DMS79 (cell line): Measurements from ENCODE around the gene PCDHGA9.
"Not testable (repeated sequence)": the region's sequence is repeated elsewhere in the genome, so short reads cannot be mapped to it uniquely, and the experiment has no call there.

Experiments
- DNase-seq: peaks from one replicate; lab custom pipeline; 2025; lab: John Stamatoyannopoulos, UW

The PCDHGA9 gene

GRCh38 chr5:141384471-141385267 lies 17.9 kb upstream of the PCDHGA9 start:
- no peak for DNase-seq

GRCh38 chr5:141387557-141388311 lies 14.8 kb upstream of the PCDHGA9 start, which contains the start of gene PCDHGB4:
Gene PCDHGB4 (plus strand): TSS chr5:141387698. CDS start chr5:141387885, 187 bp downstream.
- not testable (repeated sequence) for DNase-seq

GRCh38 chr5:141388661-141389060 lies 13.9 kb upstream of the PCDHGA9 start:
- no peak for DNase-seq

- no peak for DNase-seq
Observed at GRCh38 chr5:141389153-141390042, 13.2 kb upstream of the PCDHGA9 start.

GRCh38 chr5:141392429-141393198 lies 10.0 kb upstream of the PCDHGA9 start, which contains the start of gene PCDHGA8:
Gene PCDHGA8 (plus strand): TSS chr5:141392633. CDS start chr5:141392814, 181 bp downstream.
- DNase-seq, result no peak

- DNase-seq, result no peak
Observed at GRCh38 chr5:141393267-141393666, 9.3 kb upstream of the PCDHGA9 start.

GRCh38 chr5:141394401-141395187 lies 8.0 kb upstream of the PCDHGA9 start:
- DNase-seq, result not testable (repeated sequence)

- not testable (repeated sequence) for DNase-seq
Observed at GRCh38 chr5:141397756-141398551, 4.6 kb upstream of the PCDHGA9 start, which contains the start of gene PCDHGB5. Gene PCDHGB5 (plus strand): TSS chr5:141397947. CDS start chr5:141398128, 181 bp downstream.

- no peak for DNase-seq
Observed at GRCh38 chr5:141398608-141399007, 4.0 kb upstream of the PCDHGA9 start.

GRCh38 chr5:141399555-141400258 lies 2.9 kb upstream of the PCDHGA9 start:
- DNase-seq, result no peak

- DNase-seq, result no peak
Observed at GRCh38 chr5:141403387-141403786, 809 bp downstream of the PCDHGA9 start.

- not testable (repeated sequence) for DNase-seq
Observed at GRCh38 chr5:141407790-141408505, 5.4 kb downstream of the PCDHGA9 start, which contains the start of gene PCDHGB6. Gene PCDHGB6 (plus strand): TSS chr5:141408021. CDS start chr5:141408203, 182 bp downstream.

GRCh38 chr5:141409598-141410306 lies 7.2 kb downstream of the PCDHGA9 start:
- DNase-seq, result no peak

- no peak for DNase-seq
Observed at GRCh38 chr5:141411575-141411974, 9.0 kb downstream of the PCDHGA9 start.

- DNase-seq, result no peak
Observed at GRCh38 chr5:141412854-141413539, 10.4 kb downstream of the PCDHGA9 start, which contains the start of gene PCDHGA10. Gene PCDHGA10 (plus strand): TSS chr5:141412987. CDS start chr5:141413176, 189 bp downstream.

- no peak for DNase-seq
Observed at GRCh38 chr5:141413540-141414069, 11.0 kb downstream of the PCDHGA9 start.
